Spinal cord (tissue), 10 donors: Measurements from ENCODE around the gene MYO1B. TPM values are rescaled to one million over a fixed set of nuclear protein-coding genes. Genes with fewer than 3 reads are reported as not detected.

Source experiments
- DNase-seq, 6 donors: peaks; one replicate each; pipeline versions ENCODE4 v3.0.0 to v3.0.0-alpha.2; 2013 to 2015; ENCODE audit warnings: low spot score in 6 of 6, low read depth in 4 of 6
- H3K27ac ChIP-seq: one replicate; pipeline ENCODE4 v1.5.1; 2013; ENCODE audit warnings: low read depth, low read length, control low read depth
- H3K27me3 ChIP-seq: one replicate; pipeline ENCODE4 v1.6.1; 2013; ENCODE audit warnings: low read length; ENCODE audit not compliant: control insufficient read depth, insufficient read depth
- H3K36me3 ChIP-seq: one replicate; pipeline ENCODE4 v1.6.1; 2013; ENCODE audit warnings: low read length; ENCODE audit not compliant: control insufficient read depth, insufficient read depth
- H3K4me1 ChIP-seq: one replicate; pipeline ENCODE4 v1.6.1; 2013; ENCODE audit warnings: low read length; ENCODE audit not compliant: control insufficient read depth, insufficient read depth
- H3K4me3 ChIP-seq: one replicate; pipeline ENCODE4 v1.5.1; 2013; ENCODE audit warnings: low read depth, low read length, control low read depth
- H3K9me3 ChIP-seq: one replicate; pipeline ENCODE4 v1.6.1; 2013; ENCODE audit warnings: low read length; ENCODE audit not compliant: control insufficient read depth, insufficient read depth
- WGBS: methylation state at CpG from one replicate; pipeline ENCODE4 v1.1.5; 2013; ENCODE audit warnings: missing lambda C conversion rate; ENCODE audit not compliant: insufficient coverage; 5-methylcytosine and 5-hydroxymethylcytosine counted together
- polyA plus RNA-seq, 2 donors: library from polyadenylated mRNA; unstranded; fragments of 120-200 nt; gene quantifications; one replicate each; pipeline ENCODE4 v1.2.1, GENCODE V29; 2013; ENCODE audit not compliant: insufficient read length in 2 of 2
- total RNA-seq, 2 donors: library from RNA; depleted of rRNA in 1 of 2; stranded (reverse); fragments of 120-200 nt in 1 of 2; fragments of >200 nt in 1 of 2; gene quantifications; one replicate each; pipeline versions ENCODE4 v1.2.3 to v1.2.4, GENCODE V29; 2013 to 2014
- donor health status: healthy.

The MYO1B gene
- total and polyA plus RNA-seq, 4 donors: 33.5 to 67.6 (median 54.5) TPM

- Histone ChIP-seq H3K36me3 (no peaks in the 10 kb centered on the region), H3K4me1 (no peaks in the 10 kb centered on the region), H3K27ac (no peak overlapping the region), H3K9me3 (no peaks in the 10 kb centered on the region), H3K27me3 (no peaks in the 10 kb centered on the region), H3K4me3 (no peak overlapping the region)
- no CpG with 5 or more reads among the region's 1 CpG for WGBS
- DNase-seq: no peak
Measured at GRCh38 chr2:191311627-191312026, 66.4 kb downstream of the MYO1B start.

DNA sequence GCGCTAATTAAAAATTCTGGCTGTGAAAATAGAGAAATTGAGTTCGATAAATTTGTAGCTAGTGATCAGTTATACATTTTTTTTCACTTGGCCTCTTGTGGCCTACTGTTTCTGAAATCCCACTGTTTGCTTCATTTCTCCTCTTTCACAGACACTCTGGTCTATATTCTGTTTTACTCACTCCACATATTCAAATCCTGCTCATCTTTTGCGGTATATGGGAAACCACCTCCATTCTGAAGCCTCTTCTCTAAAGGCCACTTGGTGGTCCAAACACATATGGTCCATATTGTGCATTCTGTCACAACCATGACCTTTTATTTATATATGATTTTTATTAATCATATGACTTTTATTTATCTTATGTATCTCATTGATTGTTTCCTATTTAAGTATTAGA is 67.0 kb downstream of the MYO1B start:
- no peaks in the 10 kb centered on the region for H3K9me3 ChIP-seq
- DNase-seq: no peak
- H3K4me1 ChIP-seq: no peaks in the 10 kb centered on the region
- no peaks in the 10 kb centered on the region for H3K36me3 ChIP-seq
- H3K27ac ChIP-seq: no peak overlapping the region
- H3K27me3 ChIP-seq: no peaks in the 10 kb centered on the region
- no peak overlapping the region for H3K4me3 ChIP-seq
- 100% methylated on average over 1 of the region's 3 CpGs for WGBS

DNA sequence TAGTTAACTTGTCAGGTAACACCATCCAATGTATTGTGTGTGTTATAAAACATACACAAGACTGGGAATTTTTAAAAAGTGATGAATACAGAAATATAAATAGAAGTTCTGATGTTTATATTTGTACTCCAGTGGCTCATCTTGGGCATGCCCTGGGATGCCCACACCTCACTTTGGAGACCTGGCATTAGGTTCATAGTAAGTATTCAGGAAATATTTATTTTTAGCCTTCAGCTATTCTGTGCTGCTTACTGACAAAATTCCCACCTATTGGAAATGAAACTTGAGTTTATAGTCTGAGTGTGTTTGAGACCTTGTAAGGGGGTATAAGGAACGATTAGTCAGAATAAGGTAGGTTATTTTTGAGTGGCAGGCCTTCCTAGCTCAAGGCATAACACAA is 67.5 kb downstream of the MYO1B start:
- Histone ChIP-seq H3K4me3 (no peak overlapping the region), H3K4me1 (no peaks in the 10 kb centered on the region), H3K36me3 (no peaks in the 10 kb centered on the region), H3K27ac (no peak overlapping the region), H3K9me3 (no peaks in the 10 kb centered on the region), H3K27me3 (no peaks in the 10 kb centered on the region)
- DNase-seq: no peak
- WGBS: no CpG with 5 or more reads among the region's 1 CpG

- no CpG with 5 or more reads among the region's 6 CpGs for WGBS
Measured at GRCh38 chr2:191314697-191315364, 69.6 kb downstream of the MYO1B start.

DNA sequence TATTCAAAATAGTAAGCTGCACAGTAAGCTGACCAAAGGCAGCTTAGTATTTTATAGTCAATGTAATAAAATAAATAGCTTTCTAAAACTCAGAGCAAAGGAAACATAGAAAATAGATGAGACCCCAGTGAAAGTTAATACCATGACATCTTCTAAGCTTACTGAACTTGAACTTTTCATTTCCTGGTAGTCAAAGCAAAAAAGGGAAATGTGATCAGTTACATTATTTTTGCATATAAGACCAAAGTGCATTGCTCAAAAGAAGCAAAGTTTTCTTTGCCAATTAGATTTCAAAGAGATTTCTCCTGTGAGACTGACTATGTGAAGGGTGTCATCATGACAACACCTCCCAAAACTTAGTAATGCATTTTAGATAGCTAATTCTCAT is 70.2 kb downstream of the MYO1B start:
- no peaks in the 10 kb centered on the region for H3K4me1 ChIP-seq
- H3K36me3 ChIP-seq: no peaks in the 10 kb centered on the region
- no peak overlapping the region for H3K4me3 ChIP-seq
- no peak for DNase-seq
- no peaks in the 10 kb centered on the region for H3K27me3 ChIP-seq
- H3K9me3 ChIP-seq: no peaks in the 10 kb centered on the region
- no peak overlapping the region for H3K27ac ChIP-seq

More at GRCh38 chr2:191314697-191315364, 69.6 kb downstream of the MYO1B start:
- H3K4me1 ChIP-seq: no peaks in the 10 kb centered on the region
- H3K27ac ChIP-seq: no peak overlapping the region
- no peak for DNase-seq
- H3K27me3 ChIP-seq: no peaks in the 10 kb centered on the region
- no peaks in the 10 kb centered on the region for H3K9me3 ChIP-seq
- no peaks in the 10 kb centered on the region for H3K36me3 ChIP-seq
- H3K4me3 ChIP-seq: no peak overlapping the region

DNA sequence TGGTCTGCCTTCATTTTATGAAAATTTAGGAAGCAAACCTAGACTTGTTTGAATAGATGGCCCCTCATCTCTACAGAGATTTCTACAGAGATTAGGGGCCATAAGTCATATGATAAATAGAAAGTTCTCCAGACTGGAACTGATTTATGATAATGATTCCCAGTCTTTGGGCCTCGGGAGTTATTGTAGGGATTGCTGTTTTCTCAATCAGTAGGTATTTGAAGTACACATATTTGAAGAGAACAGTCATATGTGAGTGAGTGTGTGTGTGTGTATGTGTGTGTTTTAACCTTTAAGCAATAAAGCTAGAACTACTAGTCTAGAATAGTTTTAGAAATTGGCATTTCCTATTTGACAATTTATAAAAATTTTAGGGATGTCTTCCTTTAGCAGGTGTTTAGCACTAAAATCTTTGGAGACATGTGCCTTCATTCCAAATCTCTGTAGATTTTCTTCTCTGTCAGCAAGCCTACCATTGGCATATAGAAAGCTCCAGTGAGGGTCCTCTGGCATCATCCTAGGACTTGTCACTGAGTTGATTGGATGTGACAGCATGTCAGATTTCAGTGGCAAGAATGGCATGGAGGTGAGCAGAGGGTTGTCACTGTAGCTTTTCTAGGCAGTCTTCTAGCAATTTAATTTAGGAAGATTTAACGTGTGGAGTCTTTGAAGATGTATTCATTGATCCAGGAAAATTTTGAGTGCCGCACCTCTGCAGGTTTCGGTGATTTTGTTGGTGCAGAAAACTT is 71.2 kb downstream of the MYO1B start:
- no peaks in the 10 kb centered on the region for H3K36me3 ChIP-seq
- no peak overlapping the region for H3K27ac ChIP-seq
- no peaks in the 10 kb centered on the region for H3K9me3 ChIP-seq
- no peak for DNase-seq
- WGBS: 72% methylated on average over 4 of the region's 4 CpGs
- no peaks in the 10 kb centered on the region for H3K4me1 ChIP-seq
- no peaks in the 10 kb centered on the region for H3K27me3 ChIP-seq
- no peak overlapping the region for H3K4me3 ChIP-seq

GRCh38 chr2:191318037-191318728 is 73.0 kb downstream of the MYO1B start:
- H3K27me3 ChIP-seq: no peaks in the 10 kb centered on the region
- no peaks in the 10 kb centered on the region for H3K4me1 ChIP-seq
- H3K27ac ChIP-seq: peak overlapping the region; percentile 49
- no peak overlapping the region for H3K4me3 ChIP-seq
- no peaks in the 10 kb centered on the region for H3K9me3 ChIP-seq
- 71% methylated on average over 3 of the region's 4 CpGs for WGBS
- DNase-seq: peak in 2 of 6 donors; percentile 35 to 63
- no peaks in the 10 kb centered on the region for H3K36me3 ChIP-seq

- no peaks in the 10 kb centered on the region for H3K27me3 ChIP-seq
- no peaks in the 10 kb centered on the region for H3K36me3 ChIP-seq
- H3K9me3 ChIP-seq: no peaks in the 10 kb centered on the region
- peak overlapping the region; percentile 10 for H3K27ac ChIP-seq
- no peaks in the 10 kb centered on the region for H3K4me1 ChIP-seq
- H3K4me3 ChIP-seq: no peak overlapping the region
- peak in 2 of 6 donors; percentile 27 to 38 for DNase-seq
Measured at GRCh38 chr2:191318729-191319078, 73.5 kb downstream of the MYO1B start.

- Histone ChIP-seq H3K9me3 (no peaks in the 10 kb centered on the region), H3K27ac (peak overlapping the region; percentile 10), H3K36me3 (no peaks in the 10 kb centered on the region), H3K4me1 (no peaks in the 10 kb centered on the region), H3K27me3 (no peaks in the 10 kb centered on the region), H3K4me3 (no peak overlapping the region)
- DNase-seq: no peak
- no CpG with 5 or more reads among the region's 2 CpGs for WGBS
Measured at GRCh38 chr2:191319186-191319585, 74.0 kb downstream of the MYO1B start.

GRCh38 chr2:191320881-191321280 is 75.7 kb downstream of the MYO1B start:
- no CpG with 5 or more reads among the region's 1 CpG for WGBS
- no peak overlapping the region for H3K4me3 ChIP-seq
- no peak overlapping the region for H3K27ac ChIP-seq
- H3K9me3 ChIP-seq: no peaks in the 10 kb centered on the region
- H3K36me3 ChIP-seq: no peaks in the 10 kb centered on the region
- H3K27me3 ChIP-seq: no peaks in the 10 kb centered on the region
- H3K4me1 ChIP-seq: no peaks in the 10 kb centered on the region
- no peak for DNase-seq
